Omental fat pad (tissue), 4 donors: ENCODE results near the gene PRDM16. TPM values are rescaled to one million over a fixed set of nuclear protein-coding genes. Genes with fewer than 3 reads are reported as not detected.
A peak's percentile ranks its signal among the peaks of the same experiment; 100 is the strongest.

Experiments used
- ATAC-seq: fragments of 150-250 bp; one replicate; pipeline ENCODE4 v1.9.1; 2016; ENCODE audit warnings: mild to moderate bottlenecking, moderate library complexity; ENCODE audit not compliant: low FRiP score
- DNase-seq: peaks from one replicate; pipeline ENCODE4 v3.0.0-alpha.2; 2019; ENCODE audit warnings: low spot score
- total RNA-seq, 4 donors: library from RNA; depleted of rRNA; stranded (reverse); fragments of >200 nt; gene quantifications; one replicate each; pipeline ENCODE4 v1.1.0, GENCODE V29; 2016
- TF ChIP-seq, protein P1 (sequence below), 3 donors: fragments of 450-650 bp; IDR thresholded peaks; one replicate each; pipeline ENCODE4 v1.5.1; 2016 to 2017; ENCODE audit warnings: antibody characterized with exemption in 3 of 3, mild to moderate bottlenecking in 3 of 3, moderate library complexity in 2 of 3

The PRDM16 gene
- total RNA-seq, 4 donors from 2014 or later, result 0.19 to 3.8 (median 1.8) TPM

DNA sequence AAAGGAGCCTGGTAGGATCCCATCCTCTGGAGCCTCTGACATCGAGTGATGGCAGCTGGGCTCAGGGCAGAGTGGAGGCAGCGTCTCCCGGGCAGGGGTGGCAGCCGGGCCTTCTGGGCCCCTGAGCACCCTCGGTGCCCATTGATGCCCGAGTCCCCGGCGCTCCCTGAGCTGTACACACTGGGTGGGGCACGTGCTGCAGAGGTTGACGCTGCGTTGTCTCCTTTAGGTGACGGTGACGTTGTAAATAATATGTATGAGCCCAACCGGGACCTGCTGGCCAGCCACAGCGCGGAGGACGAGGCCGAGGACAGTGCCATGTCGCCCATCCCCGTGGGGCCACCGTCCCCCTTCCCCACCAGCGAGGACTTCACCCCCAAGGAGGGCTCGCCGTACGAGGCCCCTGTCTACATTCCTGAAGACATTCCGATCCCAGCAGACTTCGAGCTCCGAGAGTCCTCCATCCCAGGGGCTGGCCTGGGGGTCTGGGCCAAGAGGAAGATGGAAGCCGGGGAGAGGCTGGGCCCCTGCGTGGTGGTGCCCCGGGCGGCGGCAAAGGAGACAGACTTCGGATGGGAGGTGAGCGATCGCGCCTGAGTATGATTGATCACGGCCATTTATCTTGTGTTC is 117.0 kb downstream of the PRDM16 start:
- ATAC-seq, result peak; percentile 12
- no peak for DNase-seq
- TF ChIP-seq, protein P1, sequence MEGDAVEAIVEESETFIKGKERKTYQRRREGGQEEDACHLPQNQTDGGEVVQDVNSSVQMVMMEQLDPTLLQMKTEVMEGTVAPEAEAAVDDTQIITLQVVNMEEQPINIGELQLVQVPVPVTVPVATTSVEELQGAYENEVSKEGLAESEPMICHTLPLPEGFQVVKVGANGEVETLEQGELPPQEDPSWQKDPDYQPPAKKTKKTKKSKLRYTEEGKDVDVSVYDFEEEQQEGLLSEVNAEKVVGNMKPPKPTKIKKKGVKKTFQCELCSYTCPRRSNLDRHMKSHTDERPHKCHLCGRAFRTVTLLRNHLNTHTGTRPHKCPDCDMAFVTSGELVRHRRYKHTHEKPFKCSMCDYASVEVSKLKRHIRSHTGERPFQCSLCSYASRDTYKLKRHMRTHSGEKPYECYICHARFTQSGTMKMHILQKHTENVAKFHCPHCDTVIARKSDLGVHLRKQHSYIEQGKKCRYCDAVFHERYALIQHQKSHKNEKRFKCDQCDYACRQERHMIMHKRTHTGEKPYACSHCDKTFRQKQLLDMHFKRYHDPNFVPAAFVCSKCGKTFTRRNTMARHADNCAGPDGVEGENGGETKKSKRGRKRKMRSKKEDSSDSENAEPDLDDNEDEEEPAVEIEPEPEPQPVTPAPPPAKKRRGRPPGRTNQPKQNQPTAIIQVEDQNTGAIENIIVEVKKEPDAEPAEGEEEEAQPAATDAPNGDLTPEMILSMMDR (IDR thresholded peaks at IDR 0.05), result no peak

DNA sequence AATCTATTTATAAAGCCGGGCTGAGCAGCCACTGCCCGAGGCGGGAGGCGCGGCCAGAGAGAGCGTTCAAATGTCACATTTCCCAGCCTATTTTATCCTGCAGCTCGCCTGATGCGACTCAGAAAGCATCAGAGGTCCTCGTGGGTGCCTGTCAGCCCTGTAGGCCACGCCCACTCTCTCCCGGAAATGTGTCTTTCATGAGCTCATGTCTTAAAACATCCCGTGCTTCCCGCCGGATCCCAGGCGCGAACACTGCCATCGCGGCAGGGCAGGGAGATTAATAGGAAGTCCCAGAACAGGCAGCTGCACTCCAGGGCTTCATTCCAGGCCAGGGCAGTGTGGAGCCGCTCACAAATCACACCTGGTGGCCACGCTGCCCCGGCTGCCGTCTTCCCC is 117.5 kb downstream of the PRDM16 start:
- TF ChIP-seq, protein P1 (IDR thresholded peaks at IDR 0.05), result no peak
- no peak for ATAC-seq

DNA sequence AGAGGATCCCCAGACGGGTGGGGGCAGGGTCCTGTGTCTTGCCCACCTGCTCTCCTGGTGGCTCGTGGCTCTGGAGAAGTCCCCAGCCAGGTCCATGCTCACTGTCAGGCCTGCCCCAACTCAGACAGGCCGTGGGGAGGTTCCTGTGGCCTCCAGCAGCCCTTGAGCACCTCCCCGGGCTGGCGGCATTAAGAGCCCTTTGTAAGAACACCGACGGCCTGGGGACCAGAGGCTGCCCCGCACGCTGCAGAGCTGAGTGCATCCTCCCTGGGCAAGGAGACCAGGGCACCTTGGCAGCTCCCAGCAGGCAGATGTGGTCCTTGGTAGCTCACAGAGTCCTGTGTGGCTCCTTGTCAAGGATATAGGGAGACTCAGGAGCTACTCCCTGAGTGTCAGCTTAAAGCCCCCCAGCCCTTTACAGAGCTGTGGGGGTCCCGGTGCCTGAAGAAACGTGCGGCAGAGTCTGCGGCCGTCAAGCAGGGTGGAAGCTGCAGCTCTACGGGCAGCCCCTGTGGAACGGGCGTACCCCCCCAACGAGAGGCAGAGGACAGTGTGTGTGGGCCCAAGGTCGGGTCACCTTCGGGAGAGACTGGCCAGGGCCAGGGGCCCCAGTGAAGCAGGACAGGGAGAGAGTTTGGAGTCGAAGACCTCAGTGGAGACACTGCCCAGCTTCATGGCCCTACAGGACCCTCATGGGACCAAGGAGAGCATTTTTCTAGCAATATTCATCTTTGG is 118.6 kb downstream of the PRDM16 start:
- DNase-seq (no peak), ATAC-seq (no peak)
- TF ChIP-seq, protein P1 (IDR thresholded peaks at IDR 0.05), result no peak

More for the DNA sequence above, 117.5 kb downstream of the PRDM16 start:
- peak; percentile 72 for DNase-seq

- DNase-seq (no peak), ATAC-seq (no peak)
- TF ChIP-seq, protein P1 (IDR thresholded peaks at IDR 0.05), result no peak
Observed at GRCh38 chr1:3188150-3188971, 119.4 kb downstream of the PRDM16 start.

DNA sequence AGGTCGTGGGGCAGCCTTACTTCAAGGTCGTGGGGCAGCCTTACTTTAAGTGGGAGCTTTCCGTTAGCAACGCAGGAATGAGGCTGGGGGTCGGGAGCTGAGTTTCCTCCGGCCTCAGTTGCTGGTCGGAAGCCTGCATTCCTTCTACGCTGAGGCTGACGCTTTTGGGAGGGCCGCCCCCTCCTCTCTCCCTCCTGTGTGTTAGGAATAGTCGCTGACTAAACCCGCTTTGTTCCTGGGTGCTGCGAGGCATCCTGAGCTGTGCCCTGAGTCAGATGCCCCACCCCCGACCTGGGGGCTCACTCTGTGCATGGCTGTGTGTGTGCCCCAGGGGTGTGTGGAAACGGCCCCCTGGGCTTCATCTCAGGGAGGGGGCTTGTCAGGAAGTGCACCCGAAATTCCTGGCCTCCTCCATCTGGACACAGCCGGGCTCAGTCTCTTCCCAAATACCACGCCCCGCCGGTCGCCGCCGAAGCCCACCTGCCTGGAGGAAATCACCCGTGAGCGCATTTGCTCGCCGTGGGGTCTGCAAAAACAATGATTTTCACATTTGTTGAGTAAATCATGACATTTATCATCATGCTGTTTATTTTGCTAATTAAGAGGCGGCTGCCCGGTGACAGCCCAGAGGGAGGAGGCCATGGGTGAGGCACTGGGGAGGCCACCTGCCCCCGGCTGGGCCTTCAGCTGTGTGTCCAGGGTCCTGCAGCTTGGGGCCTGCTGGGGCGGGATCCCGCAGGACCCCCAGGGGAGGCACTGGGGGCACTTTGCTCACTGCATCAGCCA is 121.4 kb downstream of the PRDM16 start:
- DNase-seq (no peak), ATAC-seq (no peak)
- TF ChIP-seq, protein P1 (IDR thresholded peaks at IDR 0.05), result no peak

DNA sequence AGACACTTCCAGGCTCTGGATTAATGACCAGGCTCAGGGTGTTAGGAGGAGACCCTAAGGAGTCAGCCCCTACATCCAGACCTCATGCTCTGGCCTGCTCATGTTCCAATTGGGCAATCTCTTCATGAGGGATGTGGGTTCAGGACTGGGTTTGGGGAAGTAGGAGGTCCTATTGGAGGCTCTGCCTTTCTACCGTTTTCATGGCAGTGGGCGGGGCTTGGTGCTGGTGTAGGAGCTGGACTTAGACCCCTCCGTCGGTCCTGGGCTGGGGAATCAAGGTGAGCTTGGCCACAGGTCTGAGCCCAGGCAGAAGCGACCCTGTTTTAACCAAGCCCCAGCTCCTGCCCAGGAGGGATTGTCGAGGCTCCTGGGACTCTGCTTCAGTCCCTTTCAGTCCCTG is 123.4 kb downstream of the PRDM16 start:
- TF ChIP-seq, protein P1 (IDR thresholded peaks at IDR 0.05), result no peak
- no peak for DNase-seq
- ATAC-seq, result no peak
